ENCODE data around the gene PLA2G5. TPM values are rescaled to one million over a fixed set of nuclear protein-coding genes. Genes with fewer than 3 reads are reported as not detected.

PLA2G5 gene
- total RNA-seq, 1 donor from 2014 or later: not detected

GRCh38 chr1:20100632-20101355, 30.8 kb downstream of the PLA2G5 start:
- H3K4me1 Mint-ChIP-seq (ENCODE audit: unreplicated experiment): no peaks in the 10 kb centered on the region
- no peak overlapping the region for H3K4me3 Mint-ChIP-seq
- DNase-seq (ENCODE audit: extremely low spot score, unreplicated experiment): no peak
- H3K9me3 Mint-ChIP-seq: peaks cover 7% of the 10 kb centered on the region
- H3K27ac Mint-ChIP-seq: no peak overlapping the region
- TF ChIP-seq, protein P1, sequence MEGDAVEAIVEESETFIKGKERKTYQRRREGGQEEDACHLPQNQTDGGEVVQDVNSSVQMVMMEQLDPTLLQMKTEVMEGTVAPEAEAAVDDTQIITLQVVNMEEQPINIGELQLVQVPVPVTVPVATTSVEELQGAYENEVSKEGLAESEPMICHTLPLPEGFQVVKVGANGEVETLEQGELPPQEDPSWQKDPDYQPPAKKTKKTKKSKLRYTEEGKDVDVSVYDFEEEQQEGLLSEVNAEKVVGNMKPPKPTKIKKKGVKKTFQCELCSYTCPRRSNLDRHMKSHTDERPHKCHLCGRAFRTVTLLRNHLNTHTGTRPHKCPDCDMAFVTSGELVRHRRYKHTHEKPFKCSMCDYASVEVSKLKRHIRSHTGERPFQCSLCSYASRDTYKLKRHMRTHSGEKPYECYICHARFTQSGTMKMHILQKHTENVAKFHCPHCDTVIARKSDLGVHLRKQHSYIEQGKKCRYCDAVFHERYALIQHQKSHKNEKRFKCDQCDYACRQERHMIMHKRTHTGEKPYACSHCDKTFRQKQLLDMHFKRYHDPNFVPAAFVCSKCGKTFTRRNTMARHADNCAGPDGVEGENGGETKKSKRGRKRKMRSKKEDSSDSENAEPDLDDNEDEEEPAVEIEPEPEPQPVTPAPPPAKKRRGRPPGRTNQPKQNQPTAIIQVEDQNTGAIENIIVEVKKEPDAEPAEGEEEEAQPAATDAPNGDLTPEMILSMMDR (conservative IDR thresholded peaks at IDR 0.05): peak; percentile 77
- no peaks in the 10 kb centered on the region for H3K36me3 Mint-ChIP-seq
- H3K27me3 Mint-ChIP-seq: peaks cover 12% of the 10 kb centered on the region

DNA sequence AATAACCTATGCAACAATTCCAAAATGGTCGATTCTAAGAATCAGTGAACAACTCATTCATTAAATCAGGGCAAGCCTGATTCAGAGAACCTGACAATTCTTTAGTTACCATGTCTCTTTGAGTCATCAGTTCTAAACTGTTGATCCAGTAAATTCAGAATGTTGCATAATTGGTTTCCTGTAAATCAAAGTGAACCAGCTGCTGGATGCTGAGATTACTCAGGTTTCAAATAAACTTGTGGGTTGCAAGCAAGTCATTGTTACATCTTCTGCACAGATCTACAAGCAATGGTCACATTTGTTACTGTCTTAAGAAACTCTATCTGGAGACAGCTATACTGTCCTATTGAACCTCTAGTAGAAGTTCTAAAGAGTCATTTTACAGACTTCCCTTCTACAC, 32.9 kb downstream of the PLA2G5 start:
- Mint-ChIP-seq H3K27ac (no peak overlapping the region), H3K4me3 (no peak overlapping the region), H3K4me1 (ENCODE audit: unreplicated experiment) (no peaks in the 10 kb centered on the region), H3K27me3 (peaks cover 12% of the 10 kb centered on the region), H3K36me3 (no peaks in the 10 kb centered on the region), H3K9me3 (no peaks in the 10 kb centered on the region)
- DNase-seq (ENCODE audit: extremely low spot score, unreplicated experiment): no peak
- TF ChIP-seq, protein P1 (conservative IDR thresholded peaks at IDR 0.05): no peak

- Mint-ChIP-seq H3K36me3 (no peaks in the 10 kb centered on the region), H3K4me3 (no peak overlapping the region), H3K4me1 (ENCODE audit: unreplicated experiment) (no peaks in the 10 kb centered on the region), H3K27ac (no peak overlapping the region), H3K27me3 (peaks cover 16% of the 10 kb centered on the region), H3K9me3 (no peaks in the 10 kb centered on the region)
- TF ChIP-seq, protein P1 (conservative IDR thresholded peaks at IDR 0.05): no peak
- DNase-seq (ENCODE audit: extremely low spot score, unreplicated experiment): no peak
Measured at GRCh38 chr1:20105856-20106255, 35.9 kb downstream of the PLA2G5 start.

DNA sequence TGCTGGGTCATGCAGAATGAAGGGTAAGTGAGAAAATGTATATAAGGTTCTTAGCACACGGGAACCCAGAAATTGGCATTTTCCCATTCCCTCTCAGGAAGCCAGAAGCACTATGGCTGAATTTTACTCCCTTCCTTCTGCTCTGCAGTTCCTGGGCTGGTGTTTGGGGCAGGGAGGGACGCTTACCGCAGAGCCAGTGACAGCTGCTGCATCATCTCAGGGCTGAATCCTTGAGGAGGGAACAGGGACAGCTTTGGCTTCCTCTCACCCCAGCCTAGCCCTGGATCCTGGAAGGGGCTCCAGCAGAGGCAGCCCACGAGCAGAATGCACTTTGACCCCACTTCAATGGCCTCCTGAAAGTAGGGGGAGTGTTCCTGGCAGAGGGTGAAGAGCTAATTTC, 37.4 kb downstream of the PLA2G5 start:
- no peaks in the 10 kb centered on the region for H3K36me3 Mint-ChIP-seq
- TF ChIP-seq, protein P1 (conservative IDR thresholded peaks at IDR 0.05): no peak
- H3K27me3 Mint-ChIP-seq: peaks cover 13% of the 10 kb centered on the region
- no peaks in the 10 kb centered on the region for H3K4me1 Mint-ChIP-seq (ENCODE audit: unreplicated experiment)
- H3K9me3 Mint-ChIP-seq: no peaks in the 10 kb centered on the region
- H3K27ac Mint-ChIP-seq: no peak overlapping the region
- H3K4me3 Mint-ChIP-seq: no peak overlapping the region
- DNase-seq (ENCODE audit: extremely low spot score, unreplicated experiment): no peak

- DNase-seq (ENCODE audit: extremely low spot score, unreplicated experiment): no peak
- H3K9me3 Mint-ChIP-seq: no peaks in the 10 kb centered on the region
- H3K4me3 Mint-ChIP-seq: no peak overlapping the region
- H3K27ac Mint-ChIP-seq: no peak overlapping the region
- H3K4me1 Mint-ChIP-seq (ENCODE audit: unreplicated experiment): no peaks in the 10 kb centered on the region
- H3K36me3 Mint-ChIP-seq: no peaks in the 10 kb centered on the region
- TF ChIP-seq, protein P1 (conservative IDR thresholded peaks at IDR 0.05): no peak
- H3K27me3 Mint-ChIP-seq: peaks cover 13% of the 10 kb centered on the region
Measured at GRCh38 chr1:20107796-20108195, 37.8 kb downstream of the PLA2G5 start.
